HepG2 (cell line): ENCODE data around the gene DNAJC24. TPM values are rescaled to one million over a fixed set of nuclear protein-coding genes. Genes with fewer than 3 reads are reported as not detected.

Experiments
- ATAC-seq: fragments of 200-7000 bp; cut with Tn5 transposase; 3 replicates; pipeline ENCODE4 v1.9.1; 2020; ENCODE audit warnings: mild to moderate bottlenecking, moderate library complexity
- BruUV-seq: library from RNA; stranded (reverse); fragments of 400-500 nt; replicated peaks from 2 replicates; lab custom pipeline; 2021; lab: Mats Ljungman, UMichigan
- CTCF ChIA-PET: fragments of 300-600 bp; formaldehyde crosslinking; extraction: SDS; loops from one replicate; lab custom pipeline; 2021; ENCODE audit warnings: low total read pairs, inconsistent platforms, low intra/inter-chr PET ratio; lab: Yijun Ruan, JAX
- POLR2A ChIA-PET: fragments of 350-600 bp; sonication (Branson Sonifier 250); formaldehyde crosslinking; loops from one replicate; lab custom pipeline; 2020; ENCODE audit warnings: antibody characterized with exemption, inconsistent platforms; lab: Yijun Ruan, JAX
- DNase-seq: peaks from one replicate; pipeline ENCODE4 v3.0.0-alpha.2; 2015; ENCODE audit warnings: low spot score
- FAIRE-seq: peaks from 3 replicates; lab custom pipeline; 2011; peaks lifted over from hg19 to GRCh38; lab: Jason Lieb, UNC
- H2AFZ ChIP-seq: one replicate; pipeline ENCODE4 v1.6.1; 2011; ENCODE audit warnings: low read length, inconsistent platforms
- H3K27ac ChIP-seq: fragments of 300-600 bp; 3 replicates; pipeline ENCODE4 v1.8.0; 2011; ENCODE audit warnings: mixed run types, mild to moderate bottlenecking, mixed read lengths, low read length, inconsistent platforms; ENCODE audit not compliant: insufficient read depth; ENCODE audit errors: extremely low read length
- H3K27me3 ChIP-seq, 2 experiments: fragments of 200-600 bp in 1 of 2; 2 replicates in 1 of 2; 3 replicates in 1 of 2; pipeline versions ENCODE4 v1.6.0 to v1.8.0; 2011; ENCODE audit warnings: low read length in 2 of 2, mild to moderate bottlenecking in 2 of 2, moderate library complexity in 2 of 2, inconsistent platforms in 1 of 2; ENCODE audit not compliant: insufficient read depth in 2 of 2, control insufficient read depth in 1 of 2
- H3K36me3 ChIP-seq, 2 experiments: fragments of 200-600 bp in 1 of 2; replicated peaks in 1 of 2; 2 replicates in 1 of 2; 3 replicates in 1 of 2; pipeline versions ENCODE4 v1.5.1 to v1.8.0; 2011; ENCODE audit warnings: low read length in 2 of 2, inconsistent platforms in 1 of 2; ENCODE audit not compliant: insufficient read depth in 2 of 2, control insufficient read depth in 1 of 2
- H3K4me1 ChIP-seq: 2 replicates; pipeline ENCODE4 v1.5.1; 2012; ENCODE audit warnings: low read length, inconsistent platforms; ENCODE audit not compliant: insufficient read depth
- H3K4me2 ChIP-seq: 2 replicates; pipeline ENCODE4 v1.6.0; 2011; ENCODE audit warnings: low read depth, low read length, inconsistent platforms
- H3K4me3 ChIP-seq, 3 experiments: fragments of 200-600 bp in 1 of 3; sonication (generic), shearing (Covaris generic) in 1 of 3; replicated peaks in 1 of 3; 2 replicates each; pipeline ENCODE4 v1.5.1; 2011 to 2016; ENCODE audit warnings: low read length in 3 of 3, inconsistent platforms in 2 of 3, low read depth in 2 of 3, mild to moderate bottlenecking in 2 of 3, control low read depth in 1 of 3, mixed read lengths in 1 of 3; ENCODE audit not compliant: insufficient read depth in 1 of 3
- H3K79me2 ChIP-seq: one replicate; pipeline ENCODE4 v1.6.1; 2011; ENCODE audit warnings: low read length, inconsistent platforms; ENCODE audit not compliant: insufficient read depth
- H3K9ac ChIP-seq: 2 replicates; pipeline ENCODE4 v1.6.0; 2011; ENCODE audit warnings: mild to moderate bottlenecking, low read depth, low read length, inconsistent platforms; ENCODE audit not compliant: insufficient read depth
- H3K9me3 ChIP-seq: 2 replicates; pipeline ENCODE4 v1.5.1; 2012; ENCODE audit warnings: mild to moderate bottlenecking, low read length
- H4K20me1 ChIP-seq: 2 replicates; pipeline ENCODE4 v1.6.0; 2011; ENCODE audit warnings: inconsistent platforms, mild to moderate bottlenecking, low read length, moderate library complexity; ENCODE audit not compliant: insufficient read depth
- ETS1 ChIP-seq: sonication (generic); formaldehyde crosslinking; IDR thresholded peaks from 2 replicates; pipeline ENCODE4 v1.4.0; 2020; ENCODE audit warnings: missing genetic modification reagents
- IKZF4 ChIP-seq: sonication (generic); formaldehyde crosslinking; IDR thresholded peaks from 2 replicates; pipeline ENCODE4 v1.5.1; 2020; ENCODE audit warnings: borderline replicate concordance, mild to moderate bottlenecking, low read depth, missing genetic modification reagents; ENCODE audit errors: not compliant biosample characterization
- KDM1A ChIP-seq: IDR thresholded peaks from 2 replicates; pipeline ENCODE4 v1.6.1; 2016; ENCODE audit warnings: missing compliant biosample characterization
- MAFF ChIP-seq: IDR thresholded peaks from 2 replicates; pipeline ENCODE4 v1.6.1; 2011; ENCODE audit warnings: low read depth, low read length, improper control_type of control experiment
- MAFK ChIP-seq, 2 experiments: IDR thresholded peaks in 1 of 2; conservative IDR thresholded peaks in 1 of 2; 2 replicates each; pipeline ENCODE4 v1.6.1; 2011; ENCODE audit warnings: improper control_type of control experiment in 2 of 2, low read length in 2 of 2
- PCBP2 ChIP-seq: fragments of 200-400 bp; formaldehyde crosslinking; optimal IDR thresholded peaks from 2 replicates; pipeline ENCODE3; 2018; ENCODE audit warnings: low read length, low read depth; ENCODE audit not compliant: poor library complexity, severe bottlenecking
- POLR2AphosphoS5 ChIP-seq: IDR thresholded peaks from 2 replicates; pipeline ENCODE4 v1.6.1; 2012; ENCODE audit warnings: low read depth, low read length
- WGBS: methylation state at CpG from one replicate; pipeline ENCODE4 v1.1.6; 2017; ENCODE audit warnings: low lambda C conversion rate; 5-methylcytosine and 5-hydroxymethylcytosine counted together
- in situ Hi-C: cut with HindIII; loops from 2 replicates; pipeline ENCODE4 v1.10.0; 2017; ENCODE audit warnings: low pct_unique_long_range_greater_than_20kb; ENCODE audit not compliant: extremely low pct_ligation_motif_present
- intact Hi-C: fragments of 100-400 bp; cut with micrococcal nuclease; formaldehyde crosslinking; loops from one replicate; pipeline ENCODE4 v1.10.0; 2022; ENCODE audit not compliant: unreplicated experiment
- polyA plus RNA-seq, 8 experiments: library from polyadenylated mRNA; depleted of rRNA in 3 of 8; stranded (reverse) in 7 of 8; unstranded in 1 of 8; fragments of >200 nt; fragmentation: Illumina TruSeq in 4 of 8; extraction: Trizol in 4 of 8; gene quantifications; 2 replicates each; pipeline versions ENCODE4 v1.2.1 to v1.2.3, GENCODE V29; 2011 to 2016; ENCODE audit warnings: low read depth in 4 of 8, missing spikeins in 1 of 8, mixed read lengths in 1 of 8; ENCODE audit not compliant: insufficient read depth in 1 of 8
- total RNA-seq, 5 experiments: library from RNA; depleted of rRNA; stranded (reverse); fragments of >200 nt; fragmentation: Illumina TruSeq; extraction: Trizol; gene quantifications; 2 replicates each; pipeline ENCODE4 v1.2.3, GENCODE V29; 2016; ENCODE audit warnings: low read depth in 1 of 5
- TF ChIP-seq, protein P1 (sequence below): sonication (generic); formaldehyde crosslinking; IDR thresholded peaks from 2 replicates; pipeline ENCODE4 v1.9.0; 2021; ENCODE audit warnings: mild to moderate bottlenecking, missing genetic modification reagents

Gene DNAJC24
- total and polyA plus RNA-seq, 2 of the 13 experiments (the other 11 are each of a cell fraction or from before 2014, with no cell fraction given) = 10.5 to 13.7 TPM

DNA sequence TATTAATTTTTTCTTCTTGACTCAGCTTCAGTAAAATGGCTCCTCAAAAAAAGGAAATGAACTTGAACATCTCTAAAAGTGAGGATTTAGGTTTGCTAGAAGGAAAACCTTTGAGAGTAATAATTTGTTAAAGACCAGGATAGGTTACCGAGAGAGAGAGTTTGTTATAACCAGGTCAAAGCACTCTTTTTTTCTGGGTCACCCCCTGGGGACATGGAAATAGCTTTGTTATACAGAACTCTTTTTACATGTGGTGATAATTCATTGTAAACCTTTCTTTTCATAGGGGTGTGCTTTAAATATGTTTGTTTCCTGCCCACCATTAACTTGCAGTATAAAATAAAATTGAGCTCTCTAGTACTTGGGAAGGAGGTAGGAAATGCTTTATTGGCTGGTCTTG, 47.7 kb downstream of the DNAJC24 start (continued):
- TF ChIP-seq, protein P1, sequence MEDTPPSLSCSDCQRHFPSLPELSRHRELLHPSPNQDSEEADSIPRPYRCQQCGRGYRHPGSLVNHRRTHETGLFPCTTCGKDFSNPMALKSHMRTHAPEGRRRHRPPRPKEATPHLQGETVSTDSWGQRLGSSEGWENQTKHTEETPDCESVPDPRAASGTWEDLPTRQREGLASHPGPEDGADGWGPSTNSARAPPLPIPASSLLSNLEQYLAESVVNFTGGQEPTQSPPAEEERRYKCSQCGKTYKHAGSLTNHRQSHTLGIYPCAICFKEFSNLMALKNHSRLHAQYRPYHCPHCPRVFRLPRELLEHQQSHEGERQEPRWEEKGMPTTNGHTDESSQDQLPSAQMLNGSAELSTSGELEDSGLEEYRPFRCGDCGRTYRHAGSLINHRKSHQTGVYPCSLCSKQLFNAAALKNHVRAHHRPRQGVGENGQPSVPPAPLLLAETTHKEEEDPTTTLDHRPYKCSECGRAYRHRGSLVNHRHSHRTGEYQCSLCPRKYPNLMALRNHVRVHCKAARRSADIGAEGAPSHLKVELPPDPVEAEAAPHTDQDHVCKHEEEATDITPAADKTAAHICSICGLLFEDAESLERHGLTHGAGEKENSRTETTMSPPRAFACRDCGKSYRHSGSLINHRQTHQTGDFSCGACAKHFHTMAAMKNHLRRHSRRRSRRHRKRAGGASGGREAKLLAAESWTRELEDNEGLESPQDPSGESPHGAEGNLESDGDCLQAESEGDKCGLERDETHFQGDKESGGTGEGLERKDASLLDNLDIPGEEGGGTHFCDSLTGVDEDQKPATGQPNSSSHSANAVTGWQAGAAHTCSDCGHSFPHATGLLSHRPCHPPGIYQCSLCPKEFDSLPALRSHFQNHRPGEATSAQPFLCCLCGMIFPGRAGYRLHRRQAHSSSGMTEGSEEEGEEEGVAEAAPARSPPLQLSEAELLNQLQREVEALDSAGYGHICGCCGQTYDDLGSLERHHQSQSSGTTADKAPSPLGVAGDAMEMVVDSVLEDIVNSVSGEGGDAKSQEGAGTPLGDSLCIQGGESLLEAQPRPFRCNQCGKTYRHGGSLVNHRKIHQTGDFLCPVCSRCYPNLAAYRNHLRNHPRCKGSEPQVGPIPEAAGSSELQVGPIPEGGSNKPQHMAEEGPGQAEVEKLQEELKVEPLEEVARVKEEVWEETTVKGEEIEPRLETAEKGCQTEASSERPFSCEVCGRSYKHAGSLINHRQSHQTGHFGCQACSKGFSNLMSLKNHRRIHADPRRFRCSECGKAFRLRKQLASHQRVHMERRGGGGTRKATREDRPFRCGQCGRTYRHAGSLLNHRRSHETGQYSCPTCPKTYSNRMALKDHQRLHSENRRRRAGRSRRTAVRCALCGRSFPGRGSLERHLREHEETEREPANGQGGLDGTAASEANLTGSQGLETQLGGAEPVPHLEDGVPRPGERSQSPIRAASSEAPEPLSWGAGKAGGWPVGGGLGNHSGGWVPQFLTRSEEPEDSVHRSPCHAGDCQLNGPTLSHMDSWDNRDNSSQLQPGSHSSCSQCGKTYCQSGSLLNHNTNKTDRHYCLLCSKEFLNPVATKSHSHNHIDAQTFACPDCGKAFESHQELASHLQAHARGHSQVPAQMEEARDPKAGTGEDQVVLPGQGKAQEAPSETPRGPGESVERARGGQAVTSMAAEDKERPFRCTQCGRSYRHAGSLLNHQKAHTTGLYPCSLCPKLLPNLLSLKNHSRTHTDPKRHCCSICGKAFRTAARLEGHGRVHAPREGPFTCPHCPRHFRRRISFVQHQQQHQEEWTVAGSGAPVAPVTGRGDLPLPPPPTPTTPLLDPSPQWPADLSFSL (CRISPR knock-in tag) = no peak
- TF ChIP-seq PCBP2 = no peak
- TF ChIP-seq KDM1A = no peak

DNA sequence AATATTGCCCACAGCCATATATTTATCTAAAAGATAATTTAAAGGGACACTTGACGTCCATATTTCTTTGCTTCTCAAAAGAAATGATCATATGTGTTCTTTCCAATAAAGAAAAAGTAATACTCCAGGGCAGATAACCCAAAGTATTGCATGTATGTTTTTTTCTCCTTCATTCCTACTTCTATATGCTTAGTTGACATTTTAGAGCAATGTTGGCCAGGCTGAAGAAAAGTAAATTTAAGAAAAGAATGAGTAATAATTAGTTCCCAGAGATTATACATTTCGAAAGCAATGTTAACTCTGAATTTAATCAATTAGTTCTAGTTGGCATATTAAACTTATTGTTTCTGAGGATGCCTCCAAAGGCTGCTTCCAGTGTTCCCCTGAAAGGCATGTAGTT, 48.2 kb downstream of the DNAJC24 start:
- CTCF ChIA-PET = no interaction called here
- H3K4me1 ChIP-seq = no peaks in the 10 kb centered on the region
- in situ Hi-C loops = no loop called here
- no peak overlapping the region for H3K27ac ChIP-seq
- H2AFZ ChIP-seq = no peak overlapping the region
- ATAC-seq = no peak
- H4K20me1 ChIP-seq = no peaks in the 10 kb centered on the region
- FAIRE-seq = no peak
- no peaks in the 10 kb centered on the region for H3K79me2 ChIP-seq
- no peak overlapping the region for H3K4me2 ChIP-seq
- TF ChIP-seq IKZF4 (no peak), ETS1 (CRISPR knock-in tag) (no peak), MAFK (conservative IDR thresholded peaks at IDR 0.05 in 1 of 2, IDR thresholded peaks at IDR 0.05 in 1 of 2; ENCODE audit: low read length in 2 of 2) (peak; percentile 39 to 61; a peak in 3 of 4 replicates), POLR2AphosphoS5 (no peak), MAFF (peak; percentile 47; the same call in 1 of the 2 replicates)
- intact Hi-C loops = no loop called here
- no peak for DNase-seq
- no peak overlapping the region for H3K9ac ChIP-seq
- WGBS = 96% methylated on average over 2 of the region's 2 CpGs
- POLR2A ChIA-PET = no interaction called here
- no TSS peak for BruUV-seq
- peaks cover 0 to 4% of the 10 kb centered on the region in 2 experiments; a peak in 1 of 5 replicates for H3K36me3 ChIP-seq
- H3K9me3 ChIP-seq = no peaks in the 10 kb centered on the region
- no peak overlapping the region for H3K4me3 ChIP-seq
- H3K27me3 ChIP-seq = no peaks in the 10 kb centered on the region
